IMR-90 (cell line): ENCODE data around the gene PLCL2.

Source experiments
- CTCF ChIP-seq: conservative IDR thresholded peaks from 2 replicates; pipeline ENCODE4 v1.5.1; 2012; ENCODE audit warnings: mild to moderate bottlenecking, low read depth, low read length, improper control_type of control experiment
- MAZ ChIP-seq: IDR thresholded peaks from 2 replicates; pipeline ENCODE4 v1.6.1; 2012; ENCODE audit warnings: low read depth, mild to moderate bottlenecking, low read length, improper control_type of control experiment, moderate library complexity, borderline replicate concordance
- POLR2A ChIP-seq: IDR thresholded peaks from 2 replicates; pipeline ENCODE4 v1.6.1; 2012; ENCODE audit warnings: mild to moderate bottlenecking, low read depth, low read length

DNA sequence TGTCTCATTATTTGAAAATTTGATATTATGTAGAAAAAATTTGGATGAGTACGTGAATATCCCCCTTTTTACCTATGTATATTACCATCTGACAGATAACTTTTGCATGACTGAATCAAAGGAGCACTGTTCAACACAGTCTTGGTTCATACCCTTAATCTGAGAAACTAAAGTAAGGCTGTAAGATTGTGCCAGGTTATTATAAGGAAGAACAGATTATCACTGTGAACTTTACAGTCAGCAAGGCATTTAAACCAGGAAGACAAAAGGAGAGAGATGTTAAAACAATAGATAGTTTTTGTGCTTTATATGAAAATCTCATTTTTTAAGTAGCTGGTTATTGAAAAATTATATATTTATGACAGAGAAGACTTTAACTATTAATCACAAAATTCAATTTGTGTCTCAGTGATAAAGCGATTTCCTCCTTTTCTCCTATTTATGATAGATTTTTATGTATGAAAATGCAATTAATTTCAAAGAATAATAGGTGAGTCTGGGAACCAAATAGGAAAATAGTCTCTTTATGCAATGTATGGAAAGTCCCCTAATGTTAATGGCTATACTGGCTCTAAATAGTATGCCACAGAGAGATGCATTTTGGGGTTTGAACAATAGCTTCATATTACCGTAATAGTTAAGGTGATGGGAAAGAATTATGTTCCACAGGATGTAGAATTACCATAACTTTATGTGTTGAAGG is 33.4 kb downstream of the PLCL2 start:
- no peak for TF ChIP-seq CTCF
- no peak for TF ChIP-seq MAZ
- no peak for TF ChIP-seq POLR2A
